ENCODE results near the gene LMNTD2. TPM values are rescaled to one million over a fixed set of nuclear protein-coding genes. Genes with fewer than 3 reads are reported as not detected.

Gene LMNTD2
- total and polyA plus RNA-seq, 2 of the 13 experiments (the other 11 are each of a cell fraction or from before 2014, with no cell fraction given), result 1.1 to 3.1 TPM

DNA sequence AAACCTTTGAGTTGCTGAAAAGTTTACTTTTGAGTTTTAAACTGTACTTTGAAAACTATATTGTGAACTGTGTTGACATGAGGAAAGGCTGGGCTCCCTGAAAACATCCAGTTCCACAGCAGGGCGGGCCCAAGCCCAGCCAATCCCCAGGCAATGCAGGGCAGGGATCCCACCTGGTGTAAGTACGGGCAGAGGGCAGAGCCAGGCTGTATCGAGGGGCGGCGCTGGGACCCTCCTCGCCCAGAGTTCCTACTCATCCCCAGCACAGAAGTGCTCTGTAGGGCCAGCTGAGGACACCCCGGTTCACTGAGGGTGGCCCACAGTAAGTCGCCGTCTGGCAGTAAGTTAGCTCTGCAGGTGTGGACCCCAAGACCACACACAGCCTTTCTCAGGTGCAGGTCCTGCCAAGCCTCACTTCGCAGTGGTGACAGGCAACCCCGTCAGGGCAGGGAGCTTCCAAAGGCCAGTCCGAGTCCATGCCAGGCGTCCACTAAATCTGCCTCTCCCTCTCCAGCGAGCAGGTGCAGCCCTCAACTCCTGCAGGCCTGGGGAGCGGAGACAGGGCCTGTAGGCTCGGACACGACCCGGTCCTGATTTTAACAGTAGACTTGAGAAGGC is 6.6 kb upstream of the LMNTD2 start (continued):
- TF ChIP-seq, protein P1, sequence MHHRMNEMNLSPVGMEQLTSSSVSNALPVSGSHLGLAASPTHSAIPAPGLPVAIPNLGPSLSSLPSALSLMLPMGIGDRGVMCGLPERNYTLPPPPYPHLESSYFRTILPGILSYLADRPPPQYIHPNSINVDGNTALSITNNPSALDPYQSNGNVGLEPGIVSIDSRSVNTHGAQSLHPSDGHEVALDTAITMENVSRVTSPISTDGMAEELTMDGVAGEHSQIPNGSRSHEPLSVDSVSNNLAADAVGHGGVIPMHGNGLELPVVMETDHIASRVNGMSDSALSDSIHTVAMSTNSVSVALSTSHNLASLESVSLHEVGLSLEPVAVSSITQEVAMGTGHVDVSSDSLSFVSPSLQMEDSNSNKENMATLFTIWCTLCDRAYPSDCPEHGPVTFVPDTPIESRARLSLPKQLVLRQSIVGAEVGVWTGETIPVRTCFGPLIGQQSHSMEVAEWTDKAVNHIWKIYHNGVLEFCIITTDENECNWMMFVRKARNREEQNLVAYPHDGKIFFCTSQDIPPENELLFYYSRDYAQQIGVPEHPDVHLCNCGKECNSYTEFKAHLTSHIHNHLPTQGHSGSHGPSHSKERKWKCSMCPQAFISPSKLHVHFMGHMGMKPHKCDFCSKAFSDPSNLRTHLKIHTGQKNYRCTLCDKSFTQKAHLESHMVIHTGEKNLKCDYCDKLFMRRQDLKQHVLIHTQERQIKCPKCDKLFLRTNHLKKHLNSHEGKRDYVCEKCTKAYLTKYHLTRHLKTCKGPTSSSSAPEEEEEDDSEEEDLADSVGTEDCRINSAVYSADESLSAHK (CRISPR knock-in tag; IDR thresholded peaks at IDR 0.05; ENCODE audit: borderline replicate concordance), result no peak
- TF ChIP-seq JUNB (CRISPR knock-in tag; IDR thresholded peaks at IDR 0.05; ENCODE audit: borderline replicate concordance) (no peak), ATF7-NPFF (CRISPR knock-in tag; IDR thresholded peaks at IDR 0.05; ENCODE audit: low read depth) (no peak), ZNF749 (CRISPR knock-in tag; IDR thresholded peaks at IDR 0.05; ENCODE audit: borderline replicate concordance) (no peak), MLXIP (CRISPR knock-in tag; IDR thresholded peaks at IDR 0.05; ENCODE audit: borderline replicate concordance) (no peak), ESRRA (CRISPR knock-in tag; IDR thresholded peaks at IDR 0.05; ENCODE audit: low read depth) (no peak), BORCS8-MEF2B (CRISPR knock-in tag; IDR thresholded peaks at IDR 0.05) (no peak), MIXL1 (CRISPR knock-in tag; IDR thresholded peaks at IDR 0.05) (no peak), FOXA1 (IDR thresholded peaks at IDR 0.05) (no peak), FOXA1 (CRISPR knock-in tag; IDR thresholded peaks at IDR 0.05) (no peak), ZNF30 (CRISPR knock-in tag; IDR thresholded peaks at IDR 0.05) (no peak), MTA3 (CRISPR knock-in tag; IDR thresholded peaks at IDR 0.05) (no peak), CCDC6 (CRISPR knock-in tag; IDR thresholded peaks at IDR 0.05) (no peak), ATRX (CRISPR knock-in tag; IDR thresholded peaks at IDR 0.05; ENCODE audit: borderline replicate concordance) (no peak), ZNF280D (CRISPR knock-in tag; IDR thresholded peaks at IDR 0.05) (no peak), MAX (IDR thresholded peaks at IDR 0.05) (no peak), MEIS1 (CRISPR knock-in tag; IDR thresholded peaks at IDR 0.05; ENCODE audit: borderline replicate concordance) (no peak), ZNF720 (CRISPR knock-in tag; IDR thresholded peaks at IDR 0.05) (no peak), GABPA (IDR thresholded peaks at IDR 0.05; ENCODE audit: low read depth, low read length) (no peak), GABPA (CRISPR knock-in tag; IDR thresholded peaks at IDR 0.05; ENCODE audit: low read depth) (no peak), EP300 (IDR thresholded peaks at IDR 0.05; ENCODE audit: low read depth in 2 of 2, low read length in 2 of 2) (no peak), EP300 (CRISPR knock-in tag; IDR thresholded peaks at IDR 0.05; ENCODE audit: borderline replicate concordance) (no peak)

All from HepG2 (cell line).